Kasumi-1 (cell line): ENCODE results near the gene DCST1.

ENCODE experiments used
- DNase-seq, 2 experiments: peaks; one replicate each; lab custom pipeline; 2025; lab: John Stamatoyannopoulos, UW

The DCST1 gene

GRCh38 chr1:155013632-155014031 is 20.0 kb upstream of the DCST1 start:
- no peak for DNase-seq

- no peak for DNase-seq
Observed at GRCh38 chr1:155014709-155015508, 18.7 kb upstream of the DCST1 start.

GRCh38 chr1:155015527-155016230 is 17.9 kb upstream of the DCST1 start:
- DNase-seq, result no peak

GRCh38 chr1:155016231-155016831 is 17.3 kb upstream of the DCST1 start:
- DNase-seq, result no peak

- DNase-seq, result peak; percentile 77 to 85
Observed at GRCh38 chr1:155017041-155017945, 16.3 kb upstream of the DCST1 start.

- DNase-seq, result no peak
Observed at GRCh38 chr1:155017946-155018316, 15.7 kb upstream of the DCST1 start.

GRCh38 chr1:155018617-155019348 is 14.8 kb upstream of the DCST1 start:
- no peak for DNase-seq

- DNase-seq, result no peak
Observed at GRCh38 chr1:155019377-155020245, 14.0 kb upstream of the DCST1 start.

GRCh38 chr1:155022136-155022926 is 11.3 kb upstream of the DCST1 start:
- DNase-seq, result no peak

GRCh38 chr1:155022927-155023236 is 10.7 kb upstream of the DCST1 start:
- peak; percentile 47 to 49 for DNase-seq

- DNase-seq, result no peak
Observed at GRCh38 chr1:155023627-155024026, 10.0 kb upstream of the DCST1 start.

- no peak for DNase-seq
Observed at GRCh38 chr1:155024315-155024714, 9.3 kb upstream of the DCST1 start.

GRCh38 chr1:155026154-155026553 is 7.5 kb upstream of the DCST1 start:
- DNase-seq, result no peak

- DNase-seq, result no peak
Observed at GRCh38 chr1:155026588-155026987, 7.0 kb upstream of the DCST1 start.

- no peak for DNase-seq
Observed at GRCh38 chr1:155029513-155030242, 3.9 kb upstream of the DCST1 start.

GRCh38 chr1:155030243-155030795 is 3.3 kb upstream of the DCST1 start:
- DNase-seq, result no peak

GRCh38 chr1:155030899-155031298 is 2.7 kb upstream of the DCST1 start:
- no peak for DNase-seq

- no peak for DNase-seq
Observed at GRCh38 chr1:155032886-155033285, 738 bp upstream of the DCST1 start.
